Neuronal stem cell (in vitro differentiated cells): ENCODE data around the gene CYB561A3.

Experiments used
- DNase-seq: peaks from one replicate; pipeline ENCODE4 v3.0.0-alpha.2; 2013; ENCODE audit warnings: low spot score
- H2AFZ ChIP-seq: one replicate; pipeline ENCODE4 v1.6.1; 2013; ENCODE audit warnings: mild to moderate bottlenecking, low read length, inconsistent platforms
- H2AK5ac ChIP-seq: 2 replicates; pipeline ENCODE4 v1.6.1; 2013; ENCODE audit warnings: low read depth, mild to moderate bottlenecking, inconsistent platforms, low read length, moderate library complexity, mixed read lengths
- H2BK120ac ChIP-seq: 2 replicates; pipeline ENCODE4 v1.6.1; 2013; ENCODE audit warnings: low read depth, mild to moderate bottlenecking, inconsistent platforms, low read length, moderate library complexity, mixed read lengths
- H2BK12ac ChIP-seq: one replicate; pipeline ENCODE4 v1.6.1; 2013; ENCODE audit warnings: low read length, inconsistent platforms
- H2BK15ac ChIP-seq: 2 replicates; pipeline ENCODE4 v1.6.1; 2013; ENCODE audit warnings: mild to moderate bottlenecking, low read length, inconsistent platforms, mixed read lengths
- H2BK5ac ChIP-seq: one replicate; pipeline ENCODE4 v1.6.1; 2013; ENCODE audit warnings: inconsistent platforms, mild to moderate bottlenecking, low read length, moderate library complexity
- H3K14ac ChIP-seq: one replicate; pipeline ENCODE4 v1.6.1; 2013; ENCODE audit warnings: low read length, inconsistent platforms
- H3K18ac ChIP-seq: 2 replicates; pipeline ENCODE4 v1.6.1; 2013; ENCODE audit warnings: low read length, inconsistent platforms
- H3K23ac ChIP-seq: 2 replicates; pipeline ENCODE4 v1.6.1; 2013; ENCODE audit warnings: low read depth, mild to moderate bottlenecking, mixed read lengths, low read length, inconsistent platforms; ENCODE audit not compliant: poor library complexity
- H3K27ac ChIP-seq: replicated peaks from 3 replicates; pipeline ENCODE4 v1.5.1; 2013; ENCODE audit warnings: low read length, inconsistent platforms
- H3K27me3 ChIP-seq, 3 experiments: 2 replicates each; pipeline ENCODE4 v1.6.1; 2013; ENCODE audit warnings: low read length in 3 of 3, mild to moderate bottlenecking in 2 of 3, inconsistent platforms in 1 of 3, low read depth in 1 of 3, mixed read lengths in 1 of 3, moderate library complexity in 1 of 3; ENCODE audit not compliant: control insufficient read depth in 3 of 3, insufficient read depth in 3 of 3
- H3K36me3 ChIP-seq, 2 donors: replicated peaks in 1 of 2; 2 replicates each; pipeline ENCODE4 v1.6.1; 2013; ENCODE audit warnings: low read length in 2 of 2; ENCODE audit not compliant: control insufficient read depth in 2 of 2, insufficient read depth in 2 of 2
- H3K4ac ChIP-seq: 2 replicates; pipeline ENCODE4 v1.6.1; 2013; ENCODE audit warnings: inconsistent platforms, mild to moderate bottlenecking, low read length, moderate library complexity
- H3K4me1 ChIP-seq, 2 donors: 1 replicate in 1 of 2; 2 replicates in 1 of 2; pipeline ENCODE4 v1.6.1; 2013; ENCODE audit warnings: low read length in 2 of 2, low read depth in 1 of 2; ENCODE audit not compliant: control insufficient read depth in 2 of 2, insufficient read depth in 1 of 2
- H3K4me2 ChIP-seq: one replicate; pipeline ENCODE4 v1.6.1; 2013; ENCODE audit warnings: mild to moderate bottlenecking, low read length, inconsistent platforms; ENCODE audit not compliant: insufficient read depth, poor library complexity, severe bottlenecking
- H3K4me3 ChIP-seq, 2 donors: 2 replicates each; pipeline ENCODE4 v1.5.1; 2013; ENCODE audit warnings: low read length in 2 of 2, mild to moderate bottlenecking in 2 of 2, inconsistent platforms in 1 of 2, moderate library complexity in 1 of 2
- H3K79me1 ChIP-seq: one replicate; pipeline ENCODE4 v1.6.1; 2013; ENCODE audit warnings: low read depth, mild to moderate bottlenecking, inconsistent platforms, low read length, moderate library complexity
- H3K9ac ChIP-seq: one replicate; pipeline ENCODE4 v1.6.1; 2013; ENCODE audit warnings: mild to moderate bottlenecking, low read depth, low read length, inconsistent platforms; ENCODE audit not compliant: poor library complexity
- H3K9me3 ChIP-seq, 2 donors: replicated peaks in 1 of 2; 2 replicates each; pipeline versions ENCODE3 to v1.6.1; 2013; ENCODE audit warnings: low read length in 2 of 2, mild to moderate bottlenecking in 2 of 2, inconsistent platforms in 1 of 2, low read depth in 1 of 2, mixed read lengths in 1 of 2, moderate library complexity in 1 of 2; ENCODE audit not compliant: control insufficient read depth in 2 of 2, insufficient read depth in 1 of 2
- H4K8ac ChIP-seq: one replicate; pipeline ENCODE4 v1.6.1; 2013; ENCODE audit warnings: low read depth, mild to moderate bottlenecking, inconsistent platforms, low read length, moderate library complexity
- H4K91ac ChIP-seq: one replicate; pipeline ENCODE4 v1.6.1; 2013; ENCODE audit warnings: low read length, low read depth, mild to moderate bottlenecking, inconsistent platforms; ENCODE audit not compliant: poor library complexity
- WGBS, 2 donors: extraction: QIAGEN DNeasy Blood & Tissue Kit; methylation state at CpG; one replicate each; pipeline ENCODE4 v1.1.7; 2013; ENCODE audit warnings: missing lambda C conversion rate in 2 of 2, mixed read lengths in 1 of 2; ENCODE audit not compliant: insufficient read length in 2 of 2, insufficient replicate concordance in 1 of 2; ENCODE audit errors: extremely low coverage in 2 of 2; 5-methylcytosine and 5-hydroxymethylcytosine counted together

The CYB561A3 gene

DNA sequence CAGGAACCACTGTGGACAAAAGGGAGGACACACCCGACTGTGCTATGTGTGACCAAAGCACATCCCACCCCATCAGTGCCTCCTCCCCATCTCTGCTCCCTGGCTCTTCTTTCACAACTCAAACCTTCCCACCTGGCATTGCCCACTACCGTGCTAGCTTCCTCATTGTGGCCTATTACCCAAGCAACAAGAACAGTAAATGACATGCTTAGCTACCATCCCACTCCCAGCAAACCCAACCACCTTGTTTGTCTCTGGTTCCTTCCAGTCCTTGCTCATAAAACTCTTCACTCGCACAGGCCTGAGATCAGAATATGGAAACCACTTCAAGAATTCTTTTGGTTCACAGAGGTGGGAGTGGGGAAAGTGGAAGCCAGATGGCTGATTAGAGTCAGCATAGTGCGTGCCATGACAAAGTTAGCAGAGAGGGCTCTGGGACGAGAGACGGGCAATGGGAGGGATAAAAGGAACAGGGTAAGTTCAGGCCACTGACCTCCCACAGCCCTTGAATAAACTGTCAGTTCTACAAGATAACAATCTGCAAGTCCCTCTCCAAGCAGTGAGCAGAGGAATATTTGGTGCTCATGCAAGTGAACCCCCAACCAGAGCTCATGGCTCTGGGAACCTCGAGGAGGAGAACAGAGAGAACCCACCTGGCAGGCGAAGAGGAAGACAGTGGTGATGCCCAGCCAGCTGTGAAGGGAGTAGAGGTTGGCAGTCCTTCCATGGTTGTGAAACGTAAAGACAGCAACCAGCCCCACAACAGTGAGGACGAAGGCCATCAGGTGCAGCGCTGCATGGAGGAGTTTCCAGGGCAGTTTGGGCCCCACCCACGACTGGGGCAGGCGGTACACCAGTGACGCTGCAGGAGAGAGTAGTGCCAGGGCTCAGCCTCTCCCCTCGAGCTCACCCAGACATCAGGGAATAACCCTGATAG is 8.3 kb downstream of the CYB561A3 start:
- Histone ChIP-seq H3K14ac (no peak overlapping the region), H3K79me1 (no peaks in the 10 kb centered on the region), H2AFZ (no peak overlapping the region), H3K4me3 (peak overlapping the region in 1 of 2 donors; percentile 27), H4K8ac (no peak overlapping the region), H3K4me1 (no peaks in the 10 kb centered on the region), H4K91ac (no peak overlapping the region), H3K4ac (no peak overlapping the region), H3K27ac (no peak overlapping the region), H3K36me3 (peaks cover 13 to 43% of the 10 kb centered on the region in 2 donors), H3K23ac (no peak overlapping the region), H3K9ac (no peak overlapping the region), H2AK5ac (no peak overlapping the region), H3K27me3 (no peaks in the 10 kb centered on the region), H3K18ac (no peak overlapping the region), H2BK120ac (no peak overlapping the region), H3K9me3 (peaks cover 0 to 3% of the 10 kb centered on the region in 2 donors), H3K4me2 (no peak overlapping the region), H2BK5ac (no peak overlapping the region), H2BK12ac (no peak overlapping the region), H2BK15ac (no peak overlapping the region)
- WGBS, 2 donors = no CpG with 5 or more reads among the region's 15 CpGs
- DNase-seq = no peak

DNA sequence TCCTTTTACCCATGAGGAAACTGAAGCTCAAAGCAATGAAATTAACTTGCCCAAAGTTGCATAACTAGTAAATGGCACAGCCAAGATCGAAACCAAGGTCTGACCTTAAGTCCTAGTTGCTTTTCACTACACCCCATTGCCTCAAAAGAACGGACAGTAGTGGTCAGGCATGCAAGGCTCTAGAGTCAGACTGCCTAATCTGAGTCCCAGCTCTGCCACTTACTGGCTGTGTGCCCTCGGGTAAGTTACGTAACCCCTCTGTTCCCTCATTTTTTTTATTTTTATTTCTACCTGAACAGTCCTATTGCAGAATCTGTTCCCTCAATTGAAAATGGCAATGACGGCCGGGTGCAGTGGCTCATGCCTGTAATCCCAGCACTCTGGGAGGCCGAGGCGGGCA is 9.6 kb downstream of the CYB561A3 start:
- Histone ChIP-seq H3K4me1 (no peaks in the 10 kb centered on the region), H3K23ac (no peak overlapping the region), H3K9ac (no peak overlapping the region), H2BK120ac (no peak overlapping the region), H2AFZ (no peak overlapping the region), H3K27ac (no peak overlapping the region), H4K91ac (no peak overlapping the region), H3K14ac (no peak overlapping the region), H3K36me3 (peaks cover 19 to 55% of the 10 kb centered on the region in 2 donors), H3K4me2 (no peak overlapping the region), H3K9me3 (peaks cover 0 to 3% of the 10 kb centered on the region in 2 donors), H2BK12ac (no peak overlapping the region), H4K8ac (no peak overlapping the region), H3K4ac (no peak overlapping the region), H2BK5ac (no peak overlapping the region), H3K79me1 (no peaks in the 10 kb centered on the region), H2BK15ac (no peak overlapping the region), H2AK5ac (no peak overlapping the region), H3K27me3 (no peaks in the 10 kb centered on the region), H3K18ac (no peak overlapping the region), H3K4me3 (no peak overlapping the region)
- no CpG with 5 or more reads among the region's 8 CpGs for WGBS, 2 donors
- no peak for DNase-seq

DNA sequence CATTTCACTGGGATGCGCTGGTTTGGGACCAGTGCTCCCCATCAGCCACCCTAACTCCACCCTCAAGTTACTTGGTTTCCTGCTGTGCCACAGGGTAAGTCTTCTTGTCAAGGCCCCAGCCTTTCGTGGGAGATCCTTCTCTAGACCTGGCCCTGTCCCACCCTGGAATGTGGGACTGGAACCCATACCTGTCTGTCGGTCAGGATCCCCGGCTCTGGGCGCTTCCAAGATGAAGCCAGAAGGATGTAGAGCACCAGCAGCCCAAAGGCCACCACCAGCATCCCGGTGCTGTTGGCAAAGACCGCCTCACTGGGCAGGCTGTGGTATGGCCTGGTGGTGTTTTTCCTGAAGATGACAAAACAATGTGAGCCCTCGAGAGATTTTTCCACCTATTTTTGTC is 10.9 kb downstream of the CYB561A3 start:
- Histone ChIP-seq H2AK5ac (no peak overlapping the region), H4K91ac (no peak overlapping the region), H3K4me2 (no peak overlapping the region), H3K27me3 (no peaks in the 10 kb centered on the region), H3K9me3 (peaks cover 0 to 3% of the 10 kb centered on the region in 2 donors), H3K4ac (no peak overlapping the region), H4K8ac (no peak overlapping the region), H2BK120ac (no peak overlapping the region), H2BK12ac (no peak overlapping the region), H3K79me1 (no peaks in the 10 kb centered on the region), H3K23ac (no peak overlapping the region), H3K27ac (no peak overlapping the region), H2AFZ (no peak overlapping the region), H3K4me1 (no peaks in the 10 kb centered on the region), H3K36me3 (peaks cover 19 to 64% of the 10 kb centered on the region in 2 donors), H2BK15ac (no peak overlapping the region), H2BK5ac (no peak overlapping the region), H3K4me3 (no peak overlapping the region), H3K9ac (no peak overlapping the region), H3K14ac (no peak overlapping the region), H3K18ac (no peak overlapping the region)
- no peak for DNase-seq
- WGBS, 2 donors = no CpG with 5 or more reads among the region's 8 CpGs

DNA sequence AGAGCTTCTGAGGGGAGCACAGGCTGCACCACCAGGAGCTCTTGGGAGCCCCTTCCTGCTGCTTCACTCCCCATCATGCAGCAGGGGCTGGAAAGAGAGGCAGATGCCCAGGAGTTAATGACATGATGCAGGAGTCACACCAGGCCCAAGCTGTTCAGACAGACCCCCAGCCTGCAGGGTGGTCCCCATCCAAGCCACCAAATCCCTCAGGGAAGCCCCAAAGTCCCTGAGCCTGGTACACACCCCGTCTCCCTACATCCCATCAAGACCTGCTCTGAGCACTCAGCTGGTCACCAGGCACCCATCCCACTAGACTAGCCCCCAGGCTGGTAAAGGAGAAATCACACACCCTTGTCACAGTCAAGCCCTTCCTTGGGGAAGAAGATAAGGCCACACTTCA is 11.3 kb downstream of the CYB561A3 start:
- no peak overlapping the region for H3K14ac ChIP-seq
- WGBS, 2 donors = no CpG with 5 or more reads among the region's 1 CpG

More for the DNA sequence above, 11.3 kb downstream of the CYB561A3 start:
- Histone ChIP-seq H3K36me3 (peaks cover 19 to 69% of the 10 kb centered on the region in 2 donors), H3K4me1 (no peaks in the 10 kb centered on the region), H3K9me3 (peaks cover 0 to 3% of the 10 kb centered on the region in 2 donors), H3K27me3 (no peaks in the 10 kb centered on the region), H3K4me3 (no peak overlapping the region), H3K9ac (no peak overlapping the region), H2AFZ (no peak overlapping the region), H4K8ac (no peak overlapping the region), H3K4me2 (no peak overlapping the region), H3K79me1 (no peaks in the 10 kb centered on the region), H2BK120ac (no peak overlapping the region), H4K91ac (no peak overlapping the region), H3K4ac (no peak overlapping the region), H3K27ac (no peak overlapping the region), H2BK12ac (no peak overlapping the region), H2AK5ac (no peak overlapping the region), H3K18ac (no peak overlapping the region), H2BK5ac (no peak overlapping the region), H2BK15ac (no peak overlapping the region), H3K23ac (no peak overlapping the region)
- no peak for DNase-seq
